GM21825 (cell line): Measurements from ENCODE around the gene TAP1.

Experiments used
- ATAC-seq: cut with Tn5 transposase; IDR thresholded peaks from one replicate; pipeline ENCODE4 v1.9.1; 2021; ENCODE audit warnings: mild to moderate bottlenecking, moderate library complexity; ENCODE audit not compliant: unreplicated experiment

The TAP1 gene

GRCh38 chr6:32862725-32863124 lies 9.2 kb upstream of the TAP1 start:
- no peak for ATAC-seq

- ATAC-seq, result no peak
These were observed 7.2 kb upstream of the TAP1 start for GRCh38 chr6:32860674-32861073.

- no peak for ATAC-seq
These were observed 4.7 kb upstream of the TAP1 start for GRCh38 chr6:32858194-32858593.

GRCh38 chr6:32857156-32857891 lies 3.8 kb upstream of the TAP1 start:
- ATAC-seq, result no peak

- no peak for ATAC-seq
These were observed 2.1 kb upstream of the TAP1 start for GRCh38 chr6:32855467-32856174.

- ATAC-seq, result peak; percentile 17
These were observed 1.1 kb upstream of the TAP1 start for GRCh38 chr6:32854376-32855178.

- peak; percentile 17 for ATAC-seq
These were observed 512 bp downstream of the TAP1 start for GRCh38 chr6:32852844-32853540.

- no peak for ATAC-seq
These were observed 1.3 kb downstream of the TAP1 start for GRCh38 chr6:32852018-32852843.

- ATAC-seq, result no peak
These were observed 2.5 kb downstream of the TAP1 start for GRCh38 chr6:32851025-32851424.

GRCh38 chr6:32849126-32849525 lies 4.4 kb downstream of the TAP1 start:
- ATAC-seq, result no peak

GRCh38 chr6:32847795-32848194 lies 5.7 kb downstream of the TAP1 start:
- no peak for ATAC-seq

GRCh38 chr6:32847004-32847403 lies 6.5 kb downstream of the TAP1 start:
- ATAC-seq, result no peak

- no peak for ATAC-seq
These were observed 8.1 kb downstream of the TAP1 start for GRCh38 chr6:32845384-32845884.

- no peak for ATAC-seq
These were observed 8.6 kb downstream of the TAP1 start for GRCh38 chr6:32844839-32845383.

- ATAC-seq, result peak; percentile 58
These were observed 9.3 kb downstream of the TAP1 start, which contains the start of gene PSMB8 for GRCh38 chr6:32843979-32844838. Gene PSMB8, minus strand, starts transcription at chr6:32844047. Its CDS starts 51 bp downstream, at chr6:32843996.

GRCh38 chr6:32843331-32843978 lies 10.0 kb downstream of the TAP1 start:
- no peak for ATAC-seq

- ATAC-seq, result no peak
These were observed 10.8 kb downstream of the TAP1 start for GRCh38 chr6:32842690-32843089.

GRCh38 chr6:32842021-32842650 lies 11.4 kb downstream of the TAP1 start:
- ATAC-seq, result no peak
